IMR-90 (cell line): ENCODE data around the gene NT5DC2. TPM values are rescaled to one million over a fixed set of nuclear protein-coding genes. Genes with fewer than 3 reads are reported as not detected.
A peak's percentile ranks its signal among the peaks of the same experiment; 100 is the strongest.

Experiments
- ATAC-seq: fragments of 200-7000 bp; cut with Tn5 transposase; 2 replicates; pipeline ENCODE4 v1.9.1; 2020; ENCODE audit warnings: low read depth, mild to moderate bottlenecking, moderate library complexity
- BruUV-seq: library from RNA; stranded (reverse); fragments of 400-500 nt; replicated peaks from 2 replicates; lab custom pipeline; 2021; lab: Mats Ljungman, UMichigan
- CTCF ChIA-PET: fragments of 300-600 bp; formaldehyde crosslinking; extraction: SDS; loops from one replicate; lab custom pipeline; 2021; ENCODE audit warnings: antibody characterized with exemption; lab: Yijun Ruan, JAX
- POLR2A ChIA-PET: fragments of 300-600 bp; sonication (Branson Sonifier 250); formaldehyde crosslinking; loops from one replicate; lab custom pipeline; 2022; ENCODE audit warnings: antibody characterized with exemption; ENCODE audit not compliant: unreplicated experiment; lab: Charles Lee
- DNase-seq: peaks from one replicate; pipeline ENCODE4 v3.0.0; 2013
- H2AFZ ChIP-seq: replicated peaks from 2 replicates; pipeline ENCODE3; 2013; ENCODE audit warnings: low read length, mild to moderate bottlenecking; ENCODE audit not compliant: poor library complexity
- H2AK5ac ChIP-seq: 2 replicates; pipeline ENCODE4 v1.6.1; 2013; ENCODE audit warnings: low read depth, low read length, inconsistent platforms
- H2AK9ac ChIP-seq: replicated peaks from 2 replicates; pipeline ENCODE3; 2013; ENCODE audit warnings: mild to moderate bottlenecking, low read depth, low read length, moderate library complexity; ENCODE audit not compliant: poor library complexity
- H2BK120ac ChIP-seq: 2 replicates; pipeline ENCODE4 v1.6.1; 2013; ENCODE audit warnings: low read depth, low read length, inconsistent platforms
- H2BK15ac ChIP-seq: 3 replicates; pipeline ENCODE4 v1.6.1; 2013; ENCODE audit warnings: low read depth, low read length, inconsistent platforms
- H2BK20ac ChIP-seq: 2 replicates; pipeline ENCODE4 v1.6.1; 2013; ENCODE audit warnings: low read depth, mild to moderate bottlenecking, inconsistent platforms, low read length, moderate library complexity
- H2BK5ac ChIP-seq: 2 replicates; pipeline ENCODE4 v1.6.1; 2013; ENCODE audit warnings: mild to moderate bottlenecking, low read depth, low read length, inconsistent platforms; ENCODE audit not compliant: poor library complexity, severe bottlenecking
- H3K14ac ChIP-seq: replicated peaks from 2 replicates; pipeline ENCODE4 v1.6.1; 2013; ENCODE audit warnings: low read depth, low read length, inconsistent platforms
- H3K18ac ChIP-seq: 2 replicates; pipeline ENCODE4 v1.6.1; 2013; ENCODE audit warnings: low read depth, low read length, control low read depth
- H3K23ac ChIP-seq: 2 replicates; pipeline ENCODE4 v1.6.1; 2013; ENCODE audit warnings: low read depth, low read length, inconsistent platforms
- H3K27ac ChIP-seq: 2 replicates; pipeline ENCODE4 v1.5.1; 2013; ENCODE audit warnings: mild to moderate bottlenecking, control low read depth, low read length; ENCODE audit not compliant: insufficient read depth
- H3K27me3 ChIP-seq: 2 replicates; pipeline ENCODE4 v1.6.1; 2013; ENCODE audit warnings: low read length; ENCODE audit not compliant: control insufficient read depth, insufficient read depth
- H3K36me3 ChIP-seq: 2 replicates; pipeline ENCODE4 v1.6.1; 2013; ENCODE audit warnings: low read length, mixed read lengths; ENCODE audit not compliant: control insufficient read depth, insufficient read depth
- H3K4ac ChIP-seq: 2 replicates; pipeline ENCODE4 v1.6.1; 2013; ENCODE audit warnings: low read depth, low read length, inconsistent platforms
- H3K4me1 ChIP-seq: 2 replicates; pipeline ENCODE4 v1.6.1; 2013; ENCODE audit warnings: low read length, mixed read lengths; ENCODE audit not compliant: control insufficient read depth, insufficient read depth
- H3K4me2 ChIP-seq: 2 replicates; pipeline ENCODE4 v1.6.1; 2013; ENCODE audit warnings: low read depth, mild to moderate bottlenecking, control low read depth, low read length, moderate library complexity
- H3K4me3 ChIP-seq: 2 replicates; pipeline ENCODE4 v1.5.1; 2013; ENCODE audit warnings: low read depth, mild to moderate bottlenecking, control low read depth, low read length, moderate library complexity; ENCODE audit not compliant: insufficient read depth
- H3K56ac ChIP-seq: 2 replicates; pipeline ENCODE4 v1.6.1; 2013; ENCODE audit warnings: low read length, inconsistent platforms; ENCODE audit not compliant: insufficient read depth; ENCODE audit errors: extremely low read depth
- H3K79me1 ChIP-seq, 2 experiments: 2 replicates each; pipeline ENCODE4 v1.6.1; 2013; ENCODE audit warnings: low read length in 2 of 2, inconsistent platforms in 1 of 2, low read depth in 1 of 2
- H3K9ac ChIP-seq: 2 replicates; pipeline ENCODE4 v1.6.1; 2013; ENCODE audit warnings: low read depth, low read length, control low read depth
- H3K9me1 ChIP-seq: 2 replicates; pipeline ENCODE4 v1.6.1; 2013; ENCODE audit warnings: low read length, inconsistent platforms; ENCODE audit not compliant: insufficient read depth
- H3K9me3 ChIP-seq: 2 replicates; pipeline ENCODE4 v1.6.1; 2013; ENCODE audit warnings: low read length; ENCODE audit not compliant: control insufficient read depth, insufficient read depth
- H4K20me1 ChIP-seq: 2 replicates; pipeline ENCODE4 v1.6.1; 2013; ENCODE audit warnings: low read length, inconsistent platforms; ENCODE audit not compliant: insufficient read depth
- H4K5ac ChIP-seq: 2 replicates; pipeline ENCODE4 v1.6.1; 2013; ENCODE audit warnings: mild to moderate bottlenecking, low read depth, low read length, control low read depth
- H4K8ac ChIP-seq, 2 experiments: 2 replicates each; pipeline ENCODE4 v1.6.1; 2013; ENCODE audit warnings: low read depth in 2 of 2, low read length in 2 of 2, control low read depth in 1 of 2, inconsistent platforms in 1 of 2
- H4K91ac ChIP-seq: 2 replicates; pipeline ENCODE4 v1.6.1; 2013; ENCODE audit warnings: low read depth, low read length, inconsistent platforms; ENCODE audit not compliant: insufficient read depth
- BHLHE40 ChIP-seq: fragments of 150-350 bp; IDR thresholded peaks from 2 replicates; pipeline ENCODE4 v1.6.1; 2016; ENCODE audit warnings: mild to moderate bottlenecking, low read depth, low read length
- CEBPB ChIP-seq: IDR thresholded peaks from 2 replicates; pipeline ENCODE4 v1.6.1; 2012; ENCODE audit warnings: low read depth, low read length, improper control_type of control experiment
- CHD1 ChIP-seq: IDR thresholded peaks from 2 replicates; pipeline ENCODE4 v1.6.1; 2012; ENCODE audit warnings: low read depth, low read length, improper control_type of control experiment
- CTCF ChIP-seq: conservative IDR thresholded peaks from 2 replicates; pipeline ENCODE4 v1.5.1; 2012; ENCODE audit warnings: mild to moderate bottlenecking, low read depth, low read length, improper control_type of control experiment
- ELK1 ChIP-seq: fragments of 150-350 bp; IDR thresholded peaks from 2 replicates; pipeline ENCODE4 v1.6.1; 2016; ENCODE audit warnings: low read depth, mild to moderate bottlenecking, low read length, moderate library complexity, borderline replicate concordance
- FOS ChIP-seq: fragments of 150-350 bp; IDR thresholded peaks from 2 replicates; pipeline ENCODE4 v1.6.1; 2016; ENCODE audit warnings: low read depth, low read length
- MAFK ChIP-seq: IDR thresholded peaks from 2 replicates; pipeline ENCODE4 v1.6.1; 2012; ENCODE audit warnings: low read depth, low read length, improper control_type of control experiment
- MAZ ChIP-seq: IDR thresholded peaks from 2 replicates; pipeline ENCODE4 v1.6.1; 2012; ENCODE audit warnings: low read depth, mild to moderate bottlenecking, low read length, improper control_type of control experiment, moderate library complexity, borderline replicate concordance
- MXI1 ChIP-seq: IDR thresholded peaks from 2 replicates; pipeline ENCODE4 v1.6.1; 2012; ENCODE audit warnings: low read depth, mild to moderate bottlenecking, low read length, moderate library complexity, borderline replicate concordance
- NFE2L2 ChIP-seq: fragments of 150-350 bp; IDR thresholded peaks from 2 replicates; pipeline ENCODE4 v1.6.1; 2016; ENCODE audit warnings: low read depth, mild to moderate bottlenecking, low read length
- POLR2A ChIP-seq: IDR thresholded peaks from 2 replicates; pipeline ENCODE4 v1.6.1; 2012; ENCODE audit warnings: mild to moderate bottlenecking, low read depth, low read length
- RAD21 ChIP-seq: IDR thresholded peaks from 2 replicates; pipeline ENCODE4 v1.6.1; 2012; ENCODE audit warnings: low read length, improper control_type of control experiment
- RCOR1 ChIP-seq: IDR thresholded peaks from 2 replicates; pipeline ENCODE4 v1.6.1; 2012; ENCODE audit warnings: mild to moderate bottlenecking, low read length, improper control_type of control experiment; ENCODE audit not compliant: insufficient replicate concordance
- RFX5 ChIP-seq: IDR thresholded peaks from 2 replicates; pipeline ENCODE4 v1.8.0; 2012; ENCODE audit warnings: low read depth, mild to moderate bottlenecking, low read length, moderate library complexity
- SMC3 ChIP-seq: fragments of 150-350 bp; IDR thresholded peaks from 2 replicates; pipeline ENCODE4 v1.6.1; 2016; ENCODE audit warnings: low read depth, mild to moderate bottlenecking, antibody characterized with exemption, low read length, moderate library complexity
- USF2 ChIP-seq: fragments of 150-350 bp; IDR thresholded peaks from 2 replicates; pipeline ENCODE4 v1.6.1; 2017; ENCODE audit warnings: mild to moderate bottlenecking, antibody characterized with exemption, low read length, low read depth
- WGBS, 2 experiments: methylation state at CpG; one replicate each; pipeline versions ENCODE4 v1.1.5 to v1.1.7; 2013; ENCODE audit warnings: missing lambda C conversion rate in 2 of 2; ENCODE audit not compliant: insufficient read length in 1 of 2; ENCODE audit errors: extremely low coverage in 2 of 2; 5-methylcytosine and 5-hydroxymethylcytosine counted together
- dilution Hi-C: fragments of 300-500 bp; cut with HindIII; formaldehyde crosslinking; loops from one replicate; pipeline ENCODE4 v1.14.3; 2018; ENCODE audit warnings: low sequenced_read_pairs; ENCODE audit not compliant: unreplicated experiment
- in situ Hi-C: fragments of 300-500 bp; cut with MboI; formaldehyde crosslinking; loops from 3 replicates; pipeline ENCODE4 v1.14.3; 2019; ENCODE audit warnings: low sequenced_read_pairs, inconsistent platforms, mixed read lengths
- intact Hi-C: fragments of 100-400 bp; cut with micrococcal nuclease; formaldehyde crosslinking; loops from 2 replicates; pipeline ENCODE4 v1.10.0; 2022
- polyA plus RNA-seq, 3 experiments: library from polyadenylated mRNA; depleted of rRNA; stranded (reverse); fragments of >200 nt; gene quantifications; 2 replicates each; pipeline ENCODE4 v1.2.3, GENCODE V29; 2012; ENCODE audit warnings: low replicate concordance in 1 of 3
- total RNA-seq: library from RNA; depleted of rRNA; stranded (reverse); fragments of >200 nt; gene quantifications from 2 replicates; pipeline ENCODE4 v1.2.3, GENCODE V29; 2012

NT5DC2 gene
- total and polyA plus RNA-seq, 2 of the 4 experiments (the other 2 are of a cell fraction) = 161 to 200 TPM

- H3K14ac ChIP-seq = no peak overlapping the region
- no peak for ATAC-seq
These were observed 28.7 kb downstream of the NT5DC2 start for GRCh38 chr3:52504977-52505376.

More at GRCh38 chr3:52504977-52505376, 28.7 kb downstream of the NT5DC2 start:
- CTCF ChIA-PET = no interaction called here
- H3K4me2 ChIP-seq = no peak overlapping the region
- H4K8ac ChIP-seq = no peak overlapping the region
- H2AFZ ChIP-seq = peak overlapping the region; percentile 6
- H3K9ac ChIP-seq = no peak overlapping the region
- H3K18ac ChIP-seq = no peak overlapping the region
- no peak overlapping the region for H3K4ac ChIP-seq
- no peak overlapping the region for H3K23ac ChIP-seq
- no peak overlapping the region for H2BK5ac ChIP-seq
- no peak overlapping the region for H4K91ac ChIP-seq
- no peak overlapping the region for H3K56ac ChIP-seq
- H4K20me1 ChIP-seq = no peaks in the 10 kb centered on the region; the same call in 1 of the 2 replicates
- peaks cover 7% of the 10 kb centered on the region; the same call in 1 of the 2 replicates for H3K9me1 ChIP-seq
- peaks cover 3% of the 10 kb centered on the region; the same call in 1 of the 2 replicates for H3K4me1 ChIP-seq
- H3K4me3 ChIP-seq = no peak overlapping the region
- H2BK20ac ChIP-seq = no peak overlapping the region
- DNase-seq = no peak
- in situ Hi-C loops (no loop called here), dilution Hi-C loops (no loop called here), intact Hi-C loops (no loop called here)
- no peak overlapping the region for H4K5ac ChIP-seq
- H3K79me1 ChIP-seq = no peaks in the 10 kb centered on the region
- H2BK15ac ChIP-seq = no peak overlapping the region
- no peak overlapping the region for H2AK5ac ChIP-seq
- POLR2A ChIA-PET = no interaction called here
- peak overlapping the region; percentile 16 for H2AK9ac ChIP-seq
- H3K27ac ChIP-seq = no peak overlapping the region
- WGBS, 2 experiments = 75% methylated on average over 9 of the region's 10 CpGs; no CpG with 5 or more reads in 1 of the 2 experiments
- H3K36me3 ChIP-seq = no peaks in the 10 kb centered on the region
- TF ChIP-seq POLR2A = no peak
- no peak for TF ChIP-seq NFE2L2
- TF ChIP-seq CHD1 = no peak
- TF ChIP-seq RFX5 = no peak
- no peak for TF ChIP-seq SMC3
- no peak for TF ChIP-seq CTCF
- TF ChIP-seq MAFK = no peak
- no peak for TF ChIP-seq MXI1
- TF ChIP-seq RCOR1 = no peak
- TF ChIP-seq ELK1 = no peak
- TF ChIP-seq CEBPB = no peak
- TF ChIP-seq RAD21 = no peak
- no peak for TF ChIP-seq MAZ
- no peak for TF ChIP-seq FOS
- no peak for TF ChIP-seq BHLHE40
- TF ChIP-seq USF2 = no peak
- H3K27me3 ChIP-seq = peaks cover 6% of the 10 kb centered on the region
- H3K9me3 ChIP-seq = no peaks in the 10 kb centered on the region
- BruUV-seq = no TSS peak
- no peak overlapping the region for H2BK120ac ChIP-seq
